DMS153 treated with DMSO at 0.1 percent for 48 hours (cell line): ENCODE data around the gene SDCCAG8.

Source experiments
- DNase-seq: peaks from one replicate; lab custom pipeline; 2025; ENCODE audit not compliant: unreplicated experiment; lab: John Stamatoyannopoulos, UW

SDCCAG8 gene

DNA sequence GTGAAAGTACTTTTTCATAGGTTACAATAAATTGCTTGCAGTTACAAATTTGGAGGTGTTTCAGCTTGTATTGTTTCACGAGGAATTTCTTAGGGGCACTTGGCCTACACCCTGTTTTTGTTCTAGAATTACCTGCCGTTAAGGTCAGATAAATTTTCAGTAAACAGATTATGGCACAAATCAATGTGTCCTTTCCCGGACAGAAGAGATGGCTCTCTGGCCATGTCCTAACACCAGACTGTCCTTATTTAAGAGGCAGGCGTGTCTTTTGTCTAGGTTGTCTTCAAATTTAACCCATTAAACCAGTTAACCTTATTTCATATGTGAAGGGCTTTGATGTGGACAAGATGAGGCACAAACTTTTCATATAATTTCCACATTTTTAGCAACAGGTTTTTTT, 243.4 kb downstream of the SDCCAG8 start:
- DNase-seq: no peak

- DNase-seq: no peak
These were observed 243.9 kb downstream of the SDCCAG8 start for GRCh38 chr1:243499711-243500110.

GRCh38 chr1:243500512-243500911, 244.7 kb downstream of the SDCCAG8 start:
- DNase-seq: no peak

DNA sequence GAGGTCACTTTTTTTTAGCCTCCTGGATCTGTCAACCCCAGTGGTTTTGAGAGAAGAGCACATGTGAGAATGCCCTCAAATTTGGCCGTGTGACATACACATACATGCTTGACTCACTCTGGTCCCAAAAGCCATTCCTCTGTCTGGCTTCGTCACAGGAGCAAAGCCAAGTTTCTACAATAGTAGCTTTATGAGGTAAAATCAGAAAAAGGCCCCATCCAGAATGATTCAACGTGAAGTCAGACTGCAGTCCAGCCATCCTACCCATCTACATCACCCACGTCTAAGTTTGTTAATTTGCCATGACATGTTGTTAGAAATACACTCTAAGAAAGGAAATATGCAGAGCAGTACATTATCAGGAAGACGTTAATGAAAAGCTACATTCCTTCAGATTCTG, 245.2 kb downstream of the SDCCAG8 start:
- no peak for DNase-seq

DNA sequence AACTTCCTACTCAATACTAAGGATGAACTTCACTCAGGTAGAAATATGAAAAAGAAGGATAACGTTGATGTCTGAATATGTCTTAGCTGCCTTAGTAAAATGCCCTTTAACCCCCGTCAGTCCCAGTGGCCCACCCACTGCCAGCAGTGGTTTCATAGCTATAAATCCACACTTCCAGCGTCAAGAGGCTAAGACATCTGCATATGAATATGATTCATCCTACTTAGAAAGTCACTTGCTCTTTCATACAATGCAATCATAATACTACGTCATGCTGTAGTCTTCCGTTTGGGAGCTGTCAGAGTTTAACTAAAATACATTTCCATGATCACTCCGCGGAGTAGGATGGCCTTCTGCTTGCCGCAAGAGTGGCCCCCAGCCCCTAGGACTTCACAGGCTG, 247.3 kb downstream of the SDCCAG8 start:
- DNase-seq: no peak

GRCh38 chr1:243505986-243506689, 250.3 kb downstream of the SDCCAG8 start:
- DNase-seq: no peak

DNA sequence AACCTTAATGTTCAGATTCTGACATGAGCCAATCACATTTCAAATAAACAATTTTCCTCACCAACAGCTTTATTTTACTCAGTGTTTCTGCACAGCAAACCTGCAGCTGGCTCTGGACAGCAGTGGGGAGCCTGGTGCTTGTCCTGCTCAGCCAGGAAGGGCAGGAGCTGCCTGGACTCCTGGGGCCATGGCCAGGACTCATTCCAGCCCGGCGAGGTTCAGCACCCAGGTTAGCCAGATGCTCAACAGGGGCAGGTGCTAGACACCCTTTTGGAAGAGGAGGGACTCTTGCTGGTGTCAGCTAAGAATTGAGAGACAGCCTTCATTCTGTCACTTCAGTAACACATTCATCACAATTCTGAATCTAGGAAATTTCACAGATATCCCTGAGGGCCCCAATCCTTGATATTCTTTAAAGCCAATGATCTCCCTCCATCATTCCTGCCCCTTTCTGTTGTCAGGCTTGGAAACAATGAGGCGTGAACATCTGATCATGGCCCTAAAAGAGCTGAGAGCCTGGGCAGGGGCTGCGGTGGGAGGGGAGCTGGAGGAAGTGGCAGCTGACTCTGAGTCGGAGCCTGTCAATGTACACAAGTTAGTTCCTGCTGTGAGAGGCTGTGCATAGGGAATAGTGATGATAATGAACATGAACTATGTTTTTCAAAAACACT, 251.3 kb downstream of the SDCCAG8 start:
- DNase-seq: no peak

GRCh38 chr1:243507672-243508302, 251.9 kb downstream of the SDCCAG8 start:
- DNase-seq: no peak

- DNase-seq: no peak
These were observed 252.5 kb downstream of the SDCCAG8 start for GRCh38 chr1:243508303-243508713.

- DNase-seq: no peak
These were observed 253.1 kb downstream of the SDCCAG8 start for GRCh38 chr1:243508943-243509342.

DNA sequence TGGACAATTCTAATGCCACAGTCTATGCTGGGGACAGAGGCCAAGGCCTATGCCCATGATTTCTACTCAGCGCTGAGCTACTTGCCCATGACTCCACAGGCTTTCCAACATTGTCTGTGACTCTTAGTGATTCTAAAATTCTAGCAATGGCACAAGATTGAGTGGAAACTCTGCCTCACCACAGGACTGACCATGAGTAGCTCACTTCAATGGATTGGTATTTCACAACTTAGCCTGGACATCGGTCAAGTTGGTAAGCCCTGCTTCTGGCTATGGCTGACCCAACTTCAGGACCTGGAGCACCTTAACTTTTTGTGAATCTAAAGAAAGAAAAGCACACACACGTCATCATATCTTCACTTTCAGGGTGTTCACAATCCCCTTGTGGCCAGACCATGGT, 255.1 kb downstream of the SDCCAG8 start:
- DNase-seq: no peak

GRCh38 chr1:243513726-243514491, 258.1 kb downstream of the SDCCAG8 start:
- DNase-seq: no peak

- no peak for DNase-seq
These were observed 259.1 kb downstream of the SDCCAG8 start for GRCh38 chr1:243514927-243515326.

DNA sequence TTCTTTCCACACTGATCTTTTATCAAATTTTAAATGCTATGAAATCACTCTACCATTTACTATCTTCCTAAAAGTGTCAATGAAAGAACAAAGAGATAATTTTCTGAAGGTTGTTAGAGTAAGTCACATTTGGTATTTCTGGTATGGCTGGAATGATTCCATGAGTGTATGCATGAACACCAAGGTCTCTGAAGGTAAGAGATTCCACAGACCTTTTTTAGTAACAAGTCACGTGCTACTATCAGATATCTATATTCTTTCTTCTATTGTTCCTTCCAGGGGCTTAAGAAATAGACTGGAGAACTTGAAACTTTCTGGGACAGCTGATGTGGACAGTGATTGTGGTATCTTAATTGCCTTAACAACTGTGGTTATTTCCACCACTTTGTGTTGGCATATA, 265.0 kb downstream of the SDCCAG8 start:
- no peak for DNase-seq

GRCh38 chr1:243523766-243524165, 267.9 kb downstream of the SDCCAG8 start:
- no peak for DNase-seq

- DNase-seq: no peak
These were observed 269.2 kb downstream of the SDCCAG8 start for GRCh38 chr1:243525085-243525487.

DNA sequence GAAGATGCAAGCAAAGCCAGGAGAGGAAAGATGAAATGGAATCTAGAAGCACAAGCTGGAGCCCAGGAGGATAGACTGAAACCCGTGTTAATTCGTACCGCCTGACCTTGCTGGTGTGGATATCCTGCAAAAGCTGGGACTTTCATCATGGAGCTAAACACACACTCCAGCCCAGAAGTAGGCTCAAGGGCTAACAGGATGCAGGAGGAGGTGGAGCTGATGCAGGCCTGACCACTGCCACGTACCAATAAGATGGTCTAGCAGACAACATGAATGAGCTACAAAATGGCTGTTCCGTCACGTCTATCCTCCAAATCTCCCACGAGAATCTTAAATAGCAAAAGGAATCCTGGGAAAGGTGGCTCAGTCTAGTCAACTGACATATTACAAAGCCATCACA, 270.3 kb downstream of the SDCCAG8 start:
- DNase-seq: no peak

DNA sequence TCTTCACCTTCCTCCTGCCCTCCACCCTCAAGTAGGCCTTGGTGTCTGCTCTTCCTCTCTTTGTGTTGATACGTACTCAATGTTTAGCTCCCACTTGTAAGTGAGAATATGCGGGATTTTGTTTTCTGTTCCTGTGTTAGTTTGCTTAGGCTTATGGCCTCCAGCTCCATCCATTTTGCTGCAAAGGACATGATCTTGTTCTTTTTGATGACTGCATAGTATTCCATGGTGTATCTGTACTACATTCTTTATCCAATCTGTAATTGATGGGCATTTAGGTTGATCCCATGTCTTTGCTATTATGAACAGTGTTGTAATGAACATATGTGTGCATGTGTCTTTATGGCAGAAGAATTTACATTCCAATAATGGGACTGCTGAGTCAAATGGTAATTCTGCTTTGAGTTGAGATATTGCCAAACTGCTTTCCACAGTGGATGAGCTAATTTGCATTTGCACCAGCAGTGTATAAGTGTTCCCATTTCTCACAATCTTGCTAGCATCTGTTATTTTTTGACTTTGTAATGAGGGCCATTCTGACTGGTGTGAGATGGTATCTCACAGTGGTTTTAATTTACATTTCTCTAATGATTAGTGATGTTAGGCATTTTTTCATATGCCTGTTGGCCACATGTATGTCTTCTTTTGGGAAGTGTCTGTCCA, 272.7 kb downstream of the SDCCAG8 start:
- DNase-seq: no peak

GRCh38 chr1:243529512-243529911, 273.7 kb downstream of the SDCCAG8 start:
- no peak for DNase-seq

DNA sequence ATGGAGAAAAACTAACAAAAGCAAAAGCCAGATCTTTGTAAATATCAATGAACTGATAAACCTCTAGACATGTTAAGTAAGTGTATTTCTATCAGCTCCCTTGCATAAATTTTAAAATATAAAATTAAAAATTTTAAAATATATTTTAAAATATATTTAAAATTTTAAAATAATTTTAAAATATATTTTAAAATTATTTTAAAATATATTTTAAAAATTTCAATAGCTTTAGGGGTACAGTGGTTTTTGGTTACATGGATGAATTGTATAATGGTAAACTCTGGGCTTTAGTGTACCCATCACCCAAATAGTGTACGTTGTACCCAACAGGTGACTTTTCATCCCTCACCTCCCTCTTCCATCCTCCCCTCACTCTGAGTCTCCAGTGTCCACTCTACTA, 279.2 kb downstream of the SDCCAG8 start:
- no peak for DNase-seq

DNA sequence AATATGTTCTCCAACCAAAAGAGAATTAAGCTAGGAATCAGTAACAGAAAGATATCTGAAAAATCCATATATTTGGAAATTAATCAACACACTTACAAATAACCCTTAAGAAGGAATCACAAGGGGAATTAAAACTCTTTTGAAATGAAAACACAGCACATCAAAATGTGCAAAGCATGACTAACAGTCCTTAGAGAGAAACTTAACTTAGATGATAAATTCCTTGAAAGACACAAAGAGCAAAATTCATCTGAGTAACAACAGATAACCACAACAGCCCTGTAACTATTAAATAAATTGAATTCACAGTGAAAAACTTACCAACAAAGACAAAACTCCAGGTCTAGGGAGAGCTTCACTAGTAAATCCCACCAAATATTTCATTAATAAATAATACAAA, 283.8 kb downstream of the SDCCAG8 start:
- no peak for DNase-seq
